GM13977 (cell line): ENCODE results near the gene SGSM1.

ENCODE experiments used
- DNase-seq: peaks from one replicate; pipeline ENCODE4 v3.0.0; 2012; ENCODE audit warnings: low spot score
- CTCF ChIP-seq: IDR thresholded peaks from 2 replicates; pipeline ENCODE4 v1.5.1; 2012; ENCODE audit warnings: mild to moderate bottlenecking, control low read depth; ENCODE audit not compliant: insufficient read depth; ENCODE audit errors: extremely low read depth, missing control alignments
- in situ Hi-C: fragments of 300-500 bp; cut with MboI; formaldehyde crosslinking; loops from one replicate; pipeline ENCODE4 v1.12.0; 2022; ENCODE audit warnings: low sequenced_read_pairs, low pct_unique_long_range_greater_than_20kb, mixed read lengths, inconsistent platforms; ENCODE audit not compliant: unreplicated experiment

Gene SGSM1

GRCh38 chr22:24962094-24962493 is 156.1 kb downstream of the SGSM1 start:
- in situ Hi-C loops: no loop called here
- no peak for DNase-seq
- no peak for TF ChIP-seq CTCF

GRCh38 chr22:24962835-24963234 is 156.8 kb downstream of the SGSM1 start:
- no peak for TF ChIP-seq CTCF
- no peak for DNase-seq
- in situ Hi-C loops: no loop called here

GRCh38 chr22:24964441-24964840 is 158.4 kb downstream of the SGSM1 start:
- TF ChIP-seq CTCF: no peak
- in situ Hi-C loops: no loop called here
- DNase-seq: no peak

GRCh38 chr22:24965822-24966626 is 160.0 kb downstream of the SGSM1 start:
- TF ChIP-seq CTCF: no peak
- DNase-seq: no peak
- in situ Hi-C loops: no loop called here

- no peak for TF ChIP-seq CTCF
- DNase-seq: no peak
- in situ Hi-C loops: no loop called here
Observed at GRCh38 chr22:24968066-24968561, 162.1 kb downstream of the SGSM1 start.

GRCh38 chr22:24969560-24970301 is 163.7 kb downstream of the SGSM1 start:
- in situ Hi-C loops: no loop called here
- no peak for DNase-seq
- no peak for TF ChIP-seq CTCF
